T-helper 2 cell treated with Interferon-gamma antibody and Interleukin-4, amounts not matched to agents 100 ng/mL and 5 ng/mL, for 36 hours (primary cell): ENCODE measurements around the gene CYB5D1. TPM values are rescaled to one million over a fixed set of nuclear protein-coding genes. Genes with fewer than 3 reads are reported as not detected.

Experiments used
- intact Hi-C: fragments of 100-400 bp; cut with micrococcal nuclease; formaldehyde crosslinking; loops from one replicate; pipeline ENCODE4 v1.15.1; 2023
- total RNA-seq: library from RNA; stranded (reverse); gene quantifications from 2 replicates; pipeline ENCODE4 v1.2.3, GENCODE V29; 2022

Gene CYB5D1
- total RNA-seq, 1 donor from 2014 or later, result 7.3 TPM

GRCh38 chr17:7833011-7833794 lies 24.6 kb upstream of the CYB5D1 start:
- intact Hi-C loops, result loop anchor here (10.0 kb wide), 2 partner anchors 218 to 292 kb away; partner anchors contain the start of genes FXR2 and HES7

- intact Hi-C loops, result loop anchor here (1.0 to 10.0 kb wide), 4 partner anchors 23 to 291 kb away; partner anchors contain the start of genes FXR2, HES7, NAA38 and TP53
Observed at GRCh38 chr17:7833795-7834541, 23.8 kb upstream of the CYB5D1 start, which contains the start of gene KDM6B. Gene KDM6B, plus strand, starts transcription at chr17:7834217. Its CDS starts 11,338 bp downstream, at chr17:7845555.

GRCh38 chr17:7834542-7834956 lies 23.3 kb upstream of the CYB5D1 start:
- intact Hi-C loops, result loop anchor here (1.0 to 10.0 kb wide), 4 partner anchors 23 to 290 kb away; partner anchors contain the start of genes FXR2, HES7, NAA38 and TP53

GRCh38 chr17:7834957-7835813 lies 22.6 kb upstream of the CYB5D1 start:
- intact Hi-C loops, result loop anchor here (1.0 to 10.0 kb wide), 8 partner anchors 9 to 290 kb away; partner anchors contain the start of genes CNTROB, FXR2, HES7 and NAA38

- intact Hi-C loops, result loop anchor here (1.0 to 10.0 kb wide), 7 partner anchors 8 to 289 kb away; partner anchors contain the start of genes CNTROB, FXR2, HES7 and TP53
Observed at GRCh38 chr17:7835814-7836595, 21.8 kb upstream of the CYB5D1 start.

GRCh38 chr17:7836596-7837407 lies 21.0 kb upstream of the CYB5D1 start:
- intact Hi-C loops, result loop anchor here (10.0 kb wide), 2 partner anchors 222 to 288 kb away; partner anchors contain the start of genes FXR2 and HES7

- intact Hi-C loops, result loop anchor here (10.0 kb wide), 2 partner anchors 223 to 287 kb away; partner anchors contain the start of genes FXR2 and HES7
Observed at GRCh38 chr17:7837408-7838088, 20.3 kb upstream of the CYB5D1 start.

- intact Hi-C loops, result loop anchor here (10.0 kb wide), 2 partner anchors 224 to 286 kb away; partner anchors contain the start of genes FXR2 and HES7
Observed at GRCh38 chr17:7838090-7839075, 19.4 kb upstream of the CYB5D1 start.

GRCh38 chr17:7839190-7839875 lies 18.5 kb upstream of the CYB5D1 start:
- intact Hi-C loops, result loop anchor here (10.0 kb wide), 2 partner anchors 225 to 285 kb away; partner anchors contain the start of genes FXR2 and HES7

GRCh38 chr17:7839876-7840261 lies 17.9 kb upstream of the CYB5D1 start:
- intact Hi-C loops, result loop anchor here (5.0 to 10.0 kb wide), 4 partner anchors 225 to 828 kb away; partner anchors contain the start of genes FXR2, HES7, MPDU1 and RNASEK

GRCh38 chr17:7840441-7840840 lies 17.4 kb upstream of the CYB5D1 start:
- intact Hi-C loops, result loop anchor here (5.0 kb wide), 2 partner anchors 258 to 828 kb away; partner anchors contain the start of genes MPDU1 and RNASEK

- intact Hi-C loops, result loop anchor here (5.0 kb wide), 2 partner anchors 259 to 829 kb away; partner anchors contain the start of genes MPDU1 and RNASEK
Observed at GRCh38 chr17:7840875-7841274, 16.9 kb upstream of the CYB5D1 start.

- intact Hi-C loops, result loop anchor here (5.0 kb wide), 2 partner anchors 259 to 829 kb away; partner anchors contain the start of genes MPDU1 and RNASEK
Observed at GRCh38 chr17:7841396-7841914, 16.3 kb upstream of the CYB5D1 start.

- intact Hi-C loops, result loop anchor here (1.0 to 5.0 kb wide), 5 partner anchors 9 to 830 kb away; partner anchors contain the start of genes MPDU1, RNASEK and TP53
Observed at GRCh38 chr17:7841915-7842379, 15.9 kb upstream of the CYB5D1 start.
